Fibroblast of lung (primary cell): ENCODE measurements around the gene KRT85.

Source experiments
- EZH2 ChIP-seq: IDR thresholded peaks from 2 replicates; pipeline ENCODE4 v1.5.1; 2012; ENCODE audit warnings: low read length, control low read depth, mild to moderate bottlenecking; ENCODE audit errors: missing control alignments
- TF ChIP-seq, protein P1 (sequence below), 2 donors: IDR thresholded peaks in 1 of 2; conservative IDR thresholded peaks in 1 of 2; 1 replicate in 1 of 2; 2 replicates in 1 of 2; pipeline ENCODE4 v1.5.1; 2011 to 2012; ENCODE audit warnings: low read length in 2 of 2, control low read depth in 1 of 2, inconsistent platforms in 1 of 2, low read depth in 1 of 2, mild to moderate bottlenecking in 1 of 2

DNA sequence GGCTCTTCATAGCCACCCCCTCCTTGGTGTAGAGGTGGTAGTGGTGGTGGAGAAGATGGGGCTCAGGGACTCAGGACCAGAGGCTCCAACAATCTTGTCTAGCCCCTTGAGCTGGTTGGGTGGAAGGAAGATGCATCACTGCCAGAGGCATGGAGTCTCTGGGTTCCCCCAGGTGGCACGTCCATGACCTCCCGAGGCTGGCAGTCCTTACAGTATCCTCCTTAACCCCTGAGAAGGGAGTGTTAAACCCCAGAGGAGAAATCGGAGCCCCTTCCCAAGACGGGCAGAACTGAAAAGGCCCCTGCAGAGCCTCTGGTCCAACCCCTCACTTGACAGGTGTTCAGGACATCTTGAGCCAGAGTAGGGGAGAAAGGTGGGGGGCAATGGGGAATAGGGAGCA, 55.2 kb downstream of the KRT85 start:
- TF ChIP-seq, protein P1, sequence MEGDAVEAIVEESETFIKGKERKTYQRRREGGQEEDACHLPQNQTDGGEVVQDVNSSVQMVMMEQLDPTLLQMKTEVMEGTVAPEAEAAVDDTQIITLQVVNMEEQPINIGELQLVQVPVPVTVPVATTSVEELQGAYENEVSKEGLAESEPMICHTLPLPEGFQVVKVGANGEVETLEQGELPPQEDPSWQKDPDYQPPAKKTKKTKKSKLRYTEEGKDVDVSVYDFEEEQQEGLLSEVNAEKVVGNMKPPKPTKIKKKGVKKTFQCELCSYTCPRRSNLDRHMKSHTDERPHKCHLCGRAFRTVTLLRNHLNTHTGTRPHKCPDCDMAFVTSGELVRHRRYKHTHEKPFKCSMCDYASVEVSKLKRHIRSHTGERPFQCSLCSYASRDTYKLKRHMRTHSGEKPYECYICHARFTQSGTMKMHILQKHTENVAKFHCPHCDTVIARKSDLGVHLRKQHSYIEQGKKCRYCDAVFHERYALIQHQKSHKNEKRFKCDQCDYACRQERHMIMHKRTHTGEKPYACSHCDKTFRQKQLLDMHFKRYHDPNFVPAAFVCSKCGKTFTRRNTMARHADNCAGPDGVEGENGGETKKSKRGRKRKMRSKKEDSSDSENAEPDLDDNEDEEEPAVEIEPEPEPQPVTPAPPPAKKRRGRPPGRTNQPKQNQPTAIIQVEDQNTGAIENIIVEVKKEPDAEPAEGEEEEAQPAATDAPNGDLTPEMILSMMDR (conservative IDR thresholded peaks at IDR 0.05 in 1 of 2, IDR thresholded peaks at IDR 0.05 in 1 of 2; ENCODE audit: low read depth in 1 of 2, low read length in 2 of 2) = no peak
- TF ChIP-seq EZH2 = no peak
